T-helper 2 cell treated with Interferon-gamma antibody and Interleukin-4, amounts not matched to agents 5 μg/mL and 100 μg/mL, for 36 hours (primary cell): Measurements from ENCODE around the gene ZNF599.

Experiments used
- DNase-seq: peaks from one replicate; pipeline ENCODE4 v3.0.0; 2021; ENCODE audit warnings: low spot score
- H3K27ac Mint-ChIP-seq: one replicate; pipeline ENCODE4 v1.8.0; 2021; ENCODE audit warnings: mild to moderate bottlenecking, mixed read lengths
- H3K27me3 Mint-ChIP-seq: one replicate; pipeline ENCODE4 v1.8.0; 2021; ENCODE audit warnings: low read depth, mixed read lengths
- H3K36me3 Mint-ChIP-seq: one replicate; pipeline ENCODE4 v1.8.0; 2021; ENCODE audit warnings: low read depth, mixed read lengths
- H3K4me1 Mint-ChIP-seq: one replicate; pipeline ENCODE4 v1.8.0; 2021; ENCODE audit warnings: low read depth, mixed read lengths
- H3K4me3 Mint-ChIP-seq: one replicate; pipeline ENCODE4 v1.8.0; 2022; ENCODE audit warnings: mild to moderate bottlenecking, moderate library complexity, mixed read lengths
- H3K9me3 Mint-ChIP-seq: one replicate; pipeline ENCODE4 v1.8.0; 2021; ENCODE audit warnings: mixed read lengths

ZNF599 gene

DNA sequence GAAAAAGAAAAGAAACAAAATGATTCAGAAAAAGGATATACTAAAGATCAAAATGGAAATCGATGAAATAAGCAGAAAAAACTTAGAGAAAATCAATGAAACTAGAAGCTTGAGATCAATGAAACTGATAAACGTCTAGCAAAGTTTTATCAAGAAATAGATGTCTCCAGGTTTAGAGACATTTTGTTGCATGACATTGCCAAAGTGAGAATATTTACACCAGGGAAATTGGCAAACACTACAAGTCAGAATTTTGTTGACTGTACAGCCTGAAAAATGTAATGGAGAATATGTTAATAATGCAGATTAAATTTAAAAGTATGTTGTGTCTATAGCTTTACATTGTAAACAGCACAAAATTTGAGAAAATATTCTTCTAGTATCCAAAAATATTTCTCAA is 5.3 kb upstream of the ZNF599 start:
- Mint-ChIP-seq H3K4me3 (no peak overlapping the region), H3K27ac (no peak overlapping the region), H3K36me3 (peaks cover 1% of the 10 kb centered on the region), H3K4me1 (peaks cover under 1% of the 10 kb centered on the region), H3K27me3 (no peaks in the 10 kb centered on the region), H3K9me3 (peaks cover 19% of the 10 kb centered on the region)
- DNase-seq = no peak

DNA sequence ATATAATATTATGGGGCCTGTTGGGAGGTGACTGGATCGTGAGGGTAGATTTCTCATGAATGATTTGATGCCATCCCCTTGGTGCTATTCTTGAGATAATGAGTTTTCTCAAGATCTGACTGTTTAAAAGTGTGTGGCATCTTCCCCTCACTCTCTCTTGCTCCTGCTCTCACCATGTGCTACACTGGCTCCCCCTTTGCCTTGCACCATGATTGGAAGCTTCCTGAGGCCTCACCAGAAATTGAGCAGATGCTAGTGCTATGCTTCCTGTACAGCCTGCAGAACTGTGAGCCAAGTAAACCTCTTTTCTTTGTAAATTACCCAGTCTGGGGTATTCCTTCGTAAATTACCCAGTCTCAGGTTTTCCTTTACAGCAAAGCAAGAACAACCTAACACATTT is 1.8 kb upstream of the ZNF599 start:
- H3K27ac Mint-ChIP-seq = no peak overlapping the region
- DNase-seq = no peak
- peaks cover 34% of the 10 kb centered on the region for H3K9me3 Mint-ChIP-seq
- peaks cover 1% of the 10 kb centered on the region for H3K36me3 Mint-ChIP-seq
- no peaks in the 10 kb centered on the region for H3K27me3 Mint-ChIP-seq
- no peak overlapping the region for H3K4me3 Mint-ChIP-seq
- peaks cover 9% of the 10 kb centered on the region for H3K4me1 Mint-ChIP-seq

DNA sequence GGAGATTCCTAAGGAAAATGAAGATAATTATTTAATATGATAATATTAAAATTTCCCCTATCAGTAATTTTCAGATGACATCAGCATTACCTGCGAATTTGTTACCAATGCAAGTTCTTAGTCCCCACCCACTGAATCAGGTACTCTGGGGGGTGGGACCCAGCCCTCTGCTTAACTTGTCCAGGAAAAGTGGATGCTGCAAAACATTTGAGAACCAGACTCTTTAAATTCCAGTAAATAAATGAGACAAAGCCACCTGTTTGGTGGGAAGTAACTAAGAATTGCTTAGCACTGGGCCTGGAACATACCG is 495 bp upstream of the ZNF599 start:
- Mint-ChIP-seq H3K27me3 (no peaks in the 10 kb centered on the region), H3K36me3 (peaks cover 1% of the 10 kb centered on the region), H3K4me1 (peaks cover 9% of the 10 kb centered on the region), H3K4me3 (peak overlapping the region; percentile 91), H3K27ac (no peak overlapping the region), H3K9me3 (peaks cover 34% of the 10 kb centered on the region)
- DNase-seq = no peak

DNA sequence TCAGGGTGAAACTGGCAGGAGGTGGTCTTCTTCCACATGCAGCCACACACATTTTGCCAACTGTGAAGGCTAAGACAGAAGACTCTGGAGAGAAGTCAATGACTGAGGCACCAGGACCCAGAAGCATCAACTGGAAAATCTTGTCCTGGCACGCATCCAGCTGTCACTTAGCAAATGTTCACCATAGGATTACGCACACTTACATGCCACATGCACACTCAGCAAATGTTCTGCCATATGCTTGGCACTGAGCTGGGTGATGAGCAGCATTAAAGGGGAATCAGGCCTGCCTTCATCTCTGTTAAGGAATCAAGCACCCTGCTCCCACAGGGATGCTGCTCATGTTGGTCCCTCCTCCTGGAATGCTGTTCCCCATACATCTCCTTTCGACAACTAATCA is 5.1 kb downstream of the ZNF599 start:
- Mint-ChIP-seq H3K9me3 (peaks cover 45% of the 10 kb centered on the region), H3K4me3 (no peak overlapping the region), H3K27ac (no peak overlapping the region), H3K36me3 (peaks cover 26% of the 10 kb centered on the region), H3K4me1 (peaks cover 6% of the 10 kb centered on the region), H3K27me3 (no peaks in the 10 kb centered on the region)
- DNase-seq = no peak

DNA sequence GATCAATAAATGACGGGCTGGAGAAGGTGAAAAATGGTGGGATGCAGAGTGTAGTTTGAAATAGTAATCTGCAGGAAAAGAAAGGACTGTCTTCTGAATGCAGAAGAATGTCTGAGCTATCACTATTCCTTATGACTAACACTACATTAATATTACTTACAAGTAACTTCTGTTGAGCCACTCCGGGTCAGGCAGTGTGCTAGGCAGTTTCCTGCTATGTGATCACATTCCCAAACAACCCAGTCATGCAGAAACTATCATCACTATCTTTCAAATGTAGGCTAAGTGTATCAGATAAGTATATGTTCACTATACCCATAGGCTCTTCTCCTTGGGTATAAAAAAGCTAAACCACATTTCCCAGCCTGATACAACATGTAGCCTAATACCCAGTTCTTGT is 6.6 kb downstream of the ZNF599 start:
- no peaks in the 10 kb centered on the region for H3K27me3 Mint-ChIP-seq
- H3K9me3 Mint-ChIP-seq = peaks cover 53% of the 10 kb centered on the region
- no peak overlapping the region for H3K4me3 Mint-ChIP-seq
- H3K4me1 Mint-ChIP-seq = peaks cover 1% of the 10 kb centered on the region
- no peak overlapping the region for H3K27ac Mint-ChIP-seq
- no peak for DNase-seq
- H3K36me3 Mint-ChIP-seq = peaks cover 27% of the 10 kb centered on the region

DNA sequence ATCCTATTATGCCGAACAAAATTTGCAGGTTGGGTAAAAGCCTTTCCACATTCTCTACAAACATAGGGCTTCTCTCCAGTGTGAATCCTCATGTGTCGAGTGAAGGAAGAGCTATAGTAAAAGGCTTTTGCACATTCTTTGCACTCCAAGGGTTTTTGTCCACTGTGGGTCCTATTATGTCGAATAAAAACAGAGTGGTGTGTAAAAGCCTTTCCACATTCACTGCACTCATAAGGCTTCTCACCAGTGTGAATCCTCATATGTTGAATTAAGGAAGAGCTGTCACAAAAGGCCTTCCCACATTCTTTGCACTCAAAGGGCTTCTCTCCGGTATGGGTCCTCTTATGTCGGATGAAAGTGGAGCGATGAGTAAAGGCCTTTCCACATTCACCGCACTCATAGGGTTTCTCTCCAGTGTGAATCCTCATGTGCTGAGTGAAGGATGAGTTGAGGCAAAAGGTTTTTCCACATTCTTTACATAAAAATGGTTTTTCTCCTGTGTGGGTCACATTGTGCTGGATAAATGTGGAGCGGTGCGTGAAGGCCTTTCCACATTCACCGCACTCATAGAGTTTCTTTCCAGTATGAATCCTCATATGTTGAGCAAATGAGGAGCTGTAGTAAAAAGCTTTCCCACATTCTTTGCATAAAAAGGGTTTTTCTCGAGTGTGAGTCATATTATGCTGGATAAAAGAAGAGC is 13.6 kb downstream of the ZNF599 start:
- no peaks in the 10 kb centered on the region for H3K27me3 Mint-ChIP-seq
- H3K4me3 Mint-ChIP-seq = no peak overlapping the region
- peaks cover 82% of the 10 kb centered on the region for H3K9me3 Mint-ChIP-seq
- no peaks in the 10 kb centered on the region for H3K4me1 Mint-ChIP-seq
- peaks cover 8% of the 10 kb centered on the region for H3K36me3 Mint-ChIP-seq
- DNase-seq = no peak
- H3K27ac Mint-ChIP-seq = no peak overlapping the region

DNA sequence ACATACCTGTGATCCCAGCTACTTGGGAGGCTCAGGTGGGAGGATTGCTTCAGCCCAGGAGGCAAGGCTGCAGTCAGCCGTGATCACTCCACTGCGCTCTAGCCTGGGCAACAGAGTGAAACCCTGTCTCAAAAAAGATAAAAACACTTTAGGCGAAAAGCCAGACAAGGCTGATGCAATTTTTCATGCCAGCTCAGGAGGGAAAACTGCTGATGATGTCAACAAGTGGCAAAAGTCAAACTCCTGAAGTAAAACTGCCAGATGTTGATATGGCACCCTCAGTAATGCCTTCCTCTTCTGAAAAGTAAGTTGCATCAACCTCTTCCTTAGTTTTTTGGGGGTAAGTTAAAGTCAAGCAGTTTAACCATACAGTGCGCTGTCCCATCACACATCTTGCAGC is 15.6 kb downstream of the ZNF599 start:
- peaks cover 3% of the 10 kb centered on the region for H3K36me3 Mint-ChIP-seq
- peaks cover 80% of the 10 kb centered on the region for H3K9me3 Mint-ChIP-seq
- H3K27ac Mint-ChIP-seq = no peak overlapping the region
- no peak overlapping the region for H3K4me3 Mint-ChIP-seq
- no peak for DNase-seq
- no peaks in the 10 kb centered on the region for H3K4me1 Mint-ChIP-seq
- H3K27me3 Mint-ChIP-seq = no peaks in the 10 kb centered on the region

DNA sequence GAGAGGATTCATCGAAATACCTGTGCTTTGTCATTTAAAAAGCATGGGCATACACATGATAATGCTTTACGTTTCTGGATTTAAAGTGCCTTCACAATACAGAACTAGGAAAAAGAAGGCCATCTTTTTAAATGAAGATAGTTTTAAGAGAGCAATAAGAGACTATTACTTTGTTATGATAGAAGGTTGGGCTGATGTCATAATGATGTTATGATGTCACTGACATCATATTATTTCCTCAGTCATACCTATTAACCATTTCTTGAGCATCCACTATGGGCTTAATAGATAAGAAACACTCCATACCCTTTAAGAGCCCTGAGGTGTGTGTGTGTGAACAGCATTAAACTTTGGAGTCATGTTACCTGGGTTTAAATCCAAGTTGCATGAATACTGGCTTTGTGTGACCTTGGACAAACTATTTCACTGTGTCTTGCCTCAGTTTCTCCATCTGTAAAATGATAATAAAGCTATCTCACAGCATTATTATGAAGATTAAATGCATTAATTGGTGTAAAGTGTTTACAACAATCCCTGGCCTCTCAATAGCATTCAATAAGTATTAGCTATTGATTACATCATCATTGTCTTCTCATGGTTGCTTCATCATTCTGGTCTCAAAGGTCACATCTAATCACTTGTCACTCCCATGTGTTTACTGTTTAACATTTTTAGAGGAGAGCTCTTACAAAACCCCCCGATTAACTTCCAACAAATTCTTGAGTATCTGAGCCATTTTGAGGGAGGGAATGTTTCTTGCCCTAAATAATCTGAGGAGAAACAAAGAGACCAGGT is 27.9 kb downstream of the ZNF599 start:
- H3K27me3 Mint-ChIP-seq = no peaks in the 10 kb centered on the region
- no peak overlapping the region for H3K4me3 Mint-ChIP-seq
- H3K4me1 Mint-ChIP-seq = no peaks in the 10 kb centered on the region
- H3K9me3 Mint-ChIP-seq = peaks cover 74% of the 10 kb centered on the region
- no peak overlapping the region for H3K27ac Mint-ChIP-seq
- DNase-seq = no peak
- peaks cover 13% of the 10 kb centered on the region for H3K36me3 Mint-ChIP-seq

DNA sequence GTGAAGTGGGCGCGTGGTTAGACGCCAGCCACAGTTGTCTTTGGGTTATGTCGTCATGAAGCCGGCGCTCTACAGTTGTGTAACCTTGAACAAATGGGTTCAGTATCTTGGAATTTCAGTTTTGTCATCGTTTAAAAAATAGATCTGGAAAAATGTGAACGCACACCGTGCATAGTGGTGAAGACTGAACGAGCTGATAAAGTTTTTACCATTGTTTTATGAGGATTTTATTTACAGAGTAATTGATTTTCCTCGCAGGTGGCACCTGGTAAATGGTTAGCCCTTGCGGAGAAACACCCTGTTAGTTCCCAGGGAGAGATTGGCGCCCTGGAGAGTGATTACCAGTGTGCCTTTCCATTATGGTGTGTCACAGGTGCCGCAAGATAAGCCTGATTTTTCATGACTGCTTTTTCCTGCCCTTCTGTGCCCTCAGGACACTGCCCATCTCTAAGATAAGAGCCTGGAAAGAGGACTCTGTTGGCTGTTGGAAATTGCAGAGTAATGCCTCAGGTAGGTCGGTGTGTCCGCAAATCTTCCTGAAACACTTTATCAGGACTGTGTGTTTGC is 38.4 kb downstream of the ZNF599 start:
- Mint-ChIP-seq H3K4me1 (peaks cover 20% of the 10 kb centered on the region), H3K27ac (peak overlapping the region; percentile 92), H3K27me3 (no peaks in the 10 kb centered on the region), H3K4me3 (peak overlapping the region; percentile 88), H3K36me3 (peaks cover 32% of the 10 kb centered on the region), H3K9me3 (peaks cover 36% of the 10 kb centered on the region)
- no peak for DNase-seq

DNA sequence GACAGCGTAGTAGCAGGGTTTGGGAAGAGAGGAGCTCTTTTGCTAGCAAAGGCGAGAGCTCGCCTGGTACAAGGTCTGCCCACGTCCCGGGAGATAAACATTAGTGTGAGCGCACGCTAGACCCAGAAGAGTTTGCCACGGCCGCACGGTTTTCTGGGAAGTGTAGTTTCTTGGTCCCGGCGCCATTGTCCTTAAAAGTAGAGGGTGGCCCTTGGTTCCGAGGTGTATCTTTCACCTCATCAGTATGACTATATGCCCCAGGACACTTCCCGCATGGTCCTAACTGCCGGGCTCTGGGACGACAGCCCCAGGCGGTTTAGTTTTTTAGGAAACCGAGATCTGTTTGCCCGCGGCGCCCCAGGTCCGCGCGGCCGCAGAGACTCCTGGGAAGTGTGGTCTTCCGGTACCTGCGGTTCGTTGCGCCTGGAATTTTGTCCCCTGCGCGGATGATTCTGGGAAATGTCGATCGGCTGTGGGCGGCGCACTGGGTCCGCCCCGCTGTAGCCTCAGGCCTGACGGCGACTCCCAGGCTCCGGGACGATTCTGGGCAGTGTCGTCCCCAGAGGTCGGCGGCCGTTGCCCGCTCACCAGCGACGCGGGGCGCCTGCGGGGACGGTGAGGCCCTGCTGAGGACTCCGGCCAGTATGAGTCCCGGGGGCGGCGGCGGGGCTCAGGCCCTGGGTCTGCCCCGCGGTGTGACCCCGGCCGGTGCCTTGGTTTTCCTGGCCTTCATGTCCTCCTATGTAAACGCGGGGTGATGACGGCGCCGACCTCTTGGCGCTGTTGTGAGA is 39.1 kb downstream of the ZNF599 start, which contains the start of gene ZNF181:
ZNF181 (plus strand) TSS at position 498 of the 791 bp plus-strand sequence. CDS start 795 bp downstream, outside the sequence.
- H3K4me3 Mint-ChIP-seq = peak within 1 kb of the TSS; percentile 88
- peaks cover 20% of the 10 kb centered on the region for H3K4me1 Mint-ChIP-seq
- peaks cover 29% of the 10 kb centered on the region for H3K9me3 Mint-ChIP-seq
- peak; percentile 84 for DNase-seq
- no peaks in the 10 kb centered on the region for H3K27me3 Mint-ChIP-seq
- peak within 1 kb of the TSS; percentile 92 for H3K27ac Mint-ChIP-seq
- peaks cover 25% of the 10 kb centered on the region for H3K36me3 Mint-ChIP-seq

DNA sequence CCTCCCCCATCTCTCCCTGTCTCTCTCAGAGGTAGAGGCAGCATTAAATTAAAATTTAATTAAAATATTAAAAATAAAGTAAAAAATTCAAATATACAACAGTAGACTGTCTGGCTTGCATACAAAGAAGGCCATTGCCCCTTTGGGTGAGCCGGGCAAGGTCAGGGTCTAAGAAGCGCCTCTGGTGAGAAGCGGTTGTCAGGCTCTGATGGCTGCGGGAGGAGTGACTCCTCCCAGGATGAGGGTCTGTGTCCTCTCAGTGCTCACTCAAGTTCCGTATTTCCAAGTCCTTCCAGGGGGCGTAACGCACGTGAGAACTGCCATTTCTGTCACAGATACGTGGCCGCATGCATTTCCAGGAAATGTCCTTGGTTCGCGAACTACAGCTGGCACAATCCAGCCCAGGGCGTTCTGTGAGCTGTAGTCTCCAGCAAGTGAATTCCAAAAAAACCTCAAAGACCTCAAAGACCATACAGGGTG is 39.7 kb downstream of the ZNF599 start:
- peaks cover 22% of the 10 kb centered on the region for H3K36me3 Mint-ChIP-seq
- H3K27me3 Mint-ChIP-seq = no peaks in the 10 kb centered on the region
- H3K4me1 Mint-ChIP-seq = peaks cover 20% of the 10 kb centered on the region
- no peak for DNase-seq
- peaks cover 25% of the 10 kb centered on the region for H3K9me3 Mint-ChIP-seq
- peak overlapping the region; percentile 92 for H3K27ac Mint-ChIP-seq
- peak overlapping the region; percentile 88 for H3K4me3 Mint-ChIP-seq

DNA sequence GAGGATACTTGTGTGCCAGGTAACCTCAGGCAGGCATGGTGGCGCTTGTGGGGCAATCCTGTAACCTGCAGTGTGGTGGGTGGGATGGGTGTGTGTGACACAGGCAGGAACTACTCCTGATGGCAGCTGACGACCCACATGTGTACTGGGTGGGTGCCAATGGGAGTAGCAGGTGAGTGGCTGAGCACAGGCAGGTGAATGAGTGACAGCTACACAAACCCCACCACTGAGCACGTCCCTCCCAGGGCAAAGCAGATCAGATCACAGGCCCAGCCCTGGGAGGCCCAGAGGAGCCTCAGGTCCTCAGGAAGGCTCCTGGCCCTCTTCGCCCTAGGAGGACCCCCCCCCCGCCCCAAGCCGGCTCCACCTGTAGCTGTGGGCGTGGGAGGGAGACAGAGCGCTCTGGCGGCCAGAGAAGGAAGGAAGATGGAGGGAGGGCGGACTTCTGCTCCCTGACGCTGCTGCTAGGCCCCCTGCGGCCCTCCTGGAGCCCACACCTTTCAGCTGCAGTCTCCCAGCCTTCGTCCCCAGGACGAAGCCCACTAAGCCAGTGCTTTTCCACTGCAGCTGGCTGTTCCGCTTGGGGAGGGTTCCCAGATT is 40.3 kb downstream of the ZNF599 start:
- peaks cover 18% of the 10 kb centered on the region for H3K36me3 Mint-ChIP-seq
- peaks cover 20% of the 10 kb centered on the region for H3K9me3 Mint-ChIP-seq
- peaks cover 20% of the 10 kb centered on the region for H3K4me1 Mint-ChIP-seq
- no peak for DNase-seq
- no peaks in the 10 kb centered on the region for H3K27me3 Mint-ChIP-seq
- H3K27ac Mint-ChIP-seq = peak overlapping the region; percentile 55
- peak overlapping the region; percentile 54 for H3K4me3 Mint-ChIP-seq

DNA sequence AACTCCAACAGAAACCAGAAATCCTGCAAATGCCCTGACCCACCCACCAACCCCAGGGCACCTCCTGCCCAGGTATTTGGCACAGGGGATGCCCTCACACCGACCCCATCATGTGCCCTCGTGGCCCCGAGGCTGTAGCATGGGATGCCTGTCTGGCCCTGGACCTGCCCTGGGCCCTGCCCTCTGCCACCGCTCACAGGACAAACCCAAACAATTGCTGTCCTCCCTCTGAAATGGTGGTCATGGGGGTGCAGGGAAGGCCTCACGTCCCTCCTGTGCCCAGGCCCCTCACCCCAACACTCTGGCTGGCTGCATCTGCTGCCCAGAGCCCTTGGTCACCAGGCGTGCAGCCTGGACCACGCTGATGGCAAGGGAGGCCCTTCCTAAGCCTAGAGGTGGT is 41.1 kb downstream of the ZNF599 start:
- Mint-ChIP-seq H3K9me3 (peaks cover 19% of the 10 kb centered on the region), H3K4me1 (peaks cover 20% of the 10 kb centered on the region), H3K27me3 (no peaks in the 10 kb centered on the region), H3K4me3 (no peak overlapping the region), H3K36me3 (peaks cover 18% of the 10 kb centered on the region), H3K27ac (no peak overlapping the region)
- no peak for DNase-seq
